WTC11 (cell line): Measurements from ENCODE around the gene MAPRE2. TPM values are rescaled to one million over a fixed set of nuclear protein-coding genes. Genes with fewer than 3 reads are reported as not detected.

Experiments used
- ATAC-seq: fragments of 200-7000 bp; cut with Tn5 transposase; 2 replicates; pipeline ENCODE4 v1.10.0; 2021; ENCODE audit warnings: mild to moderate bottlenecking, moderate library complexity
- CTCF ChIA-PET: fragments of 300-600 bp; sonication (Branson Sonifier 250); formaldehyde crosslinking; loops from one replicate; lab custom pipeline; 2021; ENCODE audit warnings: antibody characterized with exemption; lab: Charles Lee
- POLR2A ChIA-PET: fragments of 350-600 bp; sonication (Branson Sonifier 250); formaldehyde crosslinking; loops from one replicate; lab custom pipeline; 2021; ENCODE audit warnings: antibody characterized with exemption; lab: Charles Lee
- DNase-seq: peaks from one replicate; pipeline ENCODE4 v3.0.0; 2021; ENCODE audit warnings: low spot score
- H3K27ac Mint-ChIP-seq: 2 replicates; pipeline ENCODE4 v1.8.0; 2021; ENCODE audit warnings: mixed read lengths
- H3K27me3 Mint-ChIP-seq: 2 replicates; pipeline ENCODE4 v1.8.0; 2021; ENCODE audit warnings: low read depth, mild to moderate bottlenecking, moderate library complexity, mixed read lengths
- H3K36me3 Mint-ChIP-seq: 2 replicates; pipeline ENCODE4 v1.8.0; 2021; ENCODE audit warnings: mixed read lengths
- H3K4me1 Mint-ChIP-seq: 2 replicates; pipeline ENCODE4 v1.8.0; 2022; ENCODE audit warnings: mixed read lengths
- H3K4me3 Mint-ChIP-seq: 2 replicates; pipeline ENCODE4 v1.8.0; 2021; ENCODE audit warnings: mild to moderate bottlenecking, moderate library complexity, mixed read lengths
- H3K9me3 Mint-ChIP-seq: 2 replicates; pipeline ENCODE4 v1.8.0; 2021; ENCODE audit warnings: mixed read lengths
- AFF4 ChIP-seq: sonication (generic); formaldehyde crosslinking; IDR thresholded peaks from 2 replicates; pipeline ENCODE4 v1.8.1; 2023; ENCODE audit warnings: mild to moderate bottlenecking, missing genetic modification reagents, borderline replicate concordance
- AR ChIP-seq: fragments of 250-450 bp; sonication (Bioruptor Pico); IDR thresholded peaks from 2 replicates; pipeline ENCODE4 v1.9.0; 2021; ENCODE audit warnings: mild to moderate bottlenecking
- EMX1 ChIP-seq: fragments of 250-450 bp; sonication (Bioruptor Pico); IDR thresholded peaks from 2 replicates; pipeline ENCODE4 v1.8.0; 2021; ENCODE audit warnings: mild to moderate bottlenecking
- JAZF1 ChIP-seq: fragments of 250-450 bp; sonication (Bioruptor Pico); IDR thresholded peaks from 2 replicates; pipeline ENCODE4 v1.9.0; 2021; ENCODE audit warnings: moderate library complexity, mild to moderate bottlenecking, inconsistent platforms
- OVOL2 ChIP-seq: fragments of 250-450 bp; sonication (Bioruptor Pico); IDR thresholded peaks from 2 replicates; pipeline ENCODE4 v1.9.0; 2021; ENCODE audit warnings: mild to moderate bottlenecking, borderline replicate concordance
- PRRX2 ChIP-seq: fragments of 250-450 bp; sonication (Bioruptor Pico); IDR thresholded peaks from 2 replicates; pipeline ENCODE4 v1.8.0; 2021; ENCODE audit warnings: mild to moderate bottlenecking
- STAT6 ChIP-seq: sonication (generic); formaldehyde crosslinking; conservative IDR thresholded peaks from 2 replicates; pipeline ENCODE4 v1.8.1; 2023; ENCODE audit warnings: mild to moderate bottlenecking, low read depth, missing genetic modification reagents, moderate library complexity
- USF2 ChIP-seq: sonication (generic); formaldehyde crosslinking; IDR thresholded peaks from 2 replicates; pipeline ENCODE4 v1.8.1; 2023; ENCODE audit warnings: mild to moderate bottlenecking, missing genetic modification reagents, moderate library complexity
- ZMAT4 ChIP-seq: fragments of 250-450 bp; sonication (Bioruptor Pico); IDR thresholded peaks from 2 replicates; pipeline ENCODE4 v1.9.0; 2021; ENCODE audit warnings: mild to moderate bottlenecking
- ZNF512 ChIP-seq: sonication (generic); formaldehyde crosslinking; IDR thresholded peaks from 2 replicates; pipeline ENCODE4 v1.8.1; 2022; ENCODE audit warnings: missing genetic modification reagents, borderline replicate concordance
- total RNA-seq: library from RNA; stranded (reverse); gene quantifications from 3 replicates; pipeline ENCODE4 v1.2.3, GENCODE V29; 2021
- TF ChIP-seq, protein P1 (sequence below): sonication (generic); formaldehyde crosslinking; IDR thresholded peaks from 2 replicates; pipeline ENCODE4 v1.8.0; 2022; ENCODE audit warnings: missing genetic modification reagents
- TF ChIP-seq, protein P2 (sequence below): sonication (generic); formaldehyde crosslinking; IDR thresholded peaks from 2 replicates; pipeline ENCODE4 v1.8.0; 2023; ENCODE audit warnings: missing genetic modification reagents, mild to moderate bottlenecking, borderline replicate concordance

Gene MAPRE2
- total RNA-seq, 1 experiment from 2014 or later: 20.4 TPM

GRCh38 chr18:35062408-35062807 lies 21.2 kb downstream of the MAPRE2 start:
- CTCF ChIA-PET: no interaction called here
- DNase-seq: no peak
- H3K9me3 Mint-ChIP-seq: no peaks in the 10 kb centered on the region
- TF ChIP-seq, protein P1, sequence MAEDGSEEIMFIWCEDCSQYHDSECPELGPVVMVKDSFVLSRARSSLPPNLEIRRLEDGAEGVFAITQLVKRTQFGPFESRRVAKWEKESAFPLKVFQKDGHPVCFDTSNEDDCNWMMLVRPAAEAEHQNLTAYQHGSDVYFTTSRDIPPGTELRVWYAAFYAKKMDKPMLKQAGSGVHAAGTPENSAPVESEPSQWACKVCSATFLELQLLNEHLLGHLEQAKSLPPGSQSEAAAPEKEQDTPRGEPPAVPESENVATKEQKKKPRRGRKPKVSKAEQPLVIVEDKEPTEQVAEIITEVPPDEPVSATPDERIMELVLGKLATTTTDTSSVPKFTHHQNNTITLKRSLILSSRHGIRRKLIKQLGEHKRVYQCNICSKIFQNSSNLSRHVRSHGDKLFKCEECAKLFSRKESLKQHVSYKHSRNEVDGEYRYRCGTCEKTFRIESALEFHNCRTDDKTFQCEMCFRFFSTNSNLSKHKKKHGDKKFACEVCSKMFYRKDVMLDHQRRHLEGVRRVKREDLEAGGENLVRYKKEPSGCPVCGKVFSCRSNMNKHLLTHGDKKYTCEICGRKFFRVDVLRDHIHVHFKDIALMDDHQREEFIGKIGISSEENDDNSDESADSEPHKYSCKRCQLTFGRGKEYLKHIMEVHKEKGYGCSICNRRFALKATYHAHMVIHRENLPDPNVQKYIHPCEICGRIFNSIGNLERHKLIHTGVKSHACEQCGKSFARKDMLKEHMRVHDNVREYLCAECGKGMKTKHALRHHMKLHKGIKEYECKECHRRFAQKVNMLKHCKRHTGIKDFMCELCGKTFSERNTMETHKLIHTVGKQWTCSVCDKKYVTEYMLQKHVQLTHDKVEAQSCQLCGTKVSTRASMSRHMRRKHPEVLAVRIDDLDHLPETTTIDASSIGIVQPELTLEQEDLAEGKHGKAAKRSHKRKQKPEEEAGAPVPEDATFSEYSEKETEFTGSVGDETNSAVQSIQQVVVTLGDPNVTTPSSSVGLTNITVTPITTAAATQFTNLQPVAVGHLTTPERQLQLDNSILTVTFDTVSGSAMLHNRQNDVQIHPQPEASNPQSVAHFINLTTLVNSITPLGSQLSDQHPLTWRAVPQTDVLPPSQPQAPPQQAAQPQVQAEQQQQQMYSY (CRISPR knock-in tag): no peak
- TF ChIP-seq ZMAT4 (no peak), STAT6 (CRISPR knock-in tag) (no peak), USF2 (CRISPR knock-in tag) (no peak), ZNF512 (CRISPR knock-in tag) (no peak), PRRX2 (CRISPR knock-in tag) (no peak), JAZF1 (no peak), EMX1 (no peak), OVOL2 (no peak), AR (CRISPR knock-in tag) (no peak), AFF4 (CRISPR knock-in tag) (no peak)
- TF ChIP-seq, protein P2, sequence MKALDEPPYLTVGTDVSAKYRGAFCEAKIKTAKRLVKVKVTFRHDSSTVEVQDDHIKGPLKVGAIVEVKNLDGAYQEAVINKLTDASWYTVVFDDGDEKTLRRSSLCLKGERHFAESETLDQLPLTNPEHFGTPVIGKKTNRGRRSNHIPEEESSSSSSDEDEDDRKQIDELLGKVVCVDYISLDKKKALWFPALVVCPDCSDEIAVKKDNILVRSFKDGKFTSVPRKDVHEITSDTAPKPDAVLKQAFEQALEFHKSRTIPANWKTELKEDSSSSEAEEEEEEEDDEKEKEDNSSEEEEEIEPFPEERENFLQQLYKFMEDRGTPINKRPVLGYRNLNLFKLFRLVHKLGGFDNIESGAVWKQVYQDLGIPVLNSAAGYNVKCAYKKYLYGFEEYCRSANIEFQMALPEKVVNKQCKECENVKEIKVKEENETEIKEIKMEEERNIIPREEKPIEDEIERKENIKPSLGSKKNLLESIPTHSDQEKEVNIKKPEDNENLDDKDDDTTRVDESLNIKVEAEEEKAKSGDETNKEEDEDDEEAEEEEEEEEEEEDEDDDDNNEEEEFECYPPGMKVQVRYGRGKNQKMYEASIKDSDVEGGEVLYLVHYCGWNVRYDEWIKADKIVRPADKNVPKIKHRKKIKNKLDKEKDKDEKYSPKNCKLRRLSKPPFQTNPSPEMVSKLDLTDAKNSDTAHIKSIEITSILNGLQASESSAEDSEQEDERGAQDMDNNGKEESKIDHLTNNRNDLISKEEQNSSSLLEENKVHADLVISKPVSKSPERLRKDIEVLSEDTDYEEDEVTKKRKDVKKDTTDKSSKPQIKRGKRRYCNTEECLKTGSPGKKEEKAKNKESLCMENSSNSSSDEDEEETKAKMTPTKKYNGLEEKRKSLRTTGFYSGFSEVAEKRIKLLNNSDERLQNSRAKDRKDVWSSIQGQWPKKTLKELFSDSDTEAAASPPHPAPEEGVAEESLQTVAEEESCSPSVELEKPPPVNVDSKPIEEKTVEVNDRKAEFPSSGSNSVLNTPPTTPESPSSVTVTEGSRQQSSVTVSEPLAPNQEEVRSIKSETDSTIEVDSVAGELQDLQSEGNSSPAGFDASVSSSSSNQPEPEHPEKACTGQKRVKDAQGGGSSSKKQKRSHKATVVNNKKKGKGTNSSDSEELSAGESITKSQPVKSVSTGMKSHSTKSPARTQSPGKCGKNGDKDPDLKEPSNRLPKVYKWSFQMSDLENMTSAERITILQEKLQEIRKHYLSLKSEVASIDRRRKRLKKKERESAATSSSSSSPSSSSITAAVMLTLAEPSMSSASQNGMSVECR (CRISPR knock-in tag): no peak
- H3K36me3 Mint-ChIP-seq: no peaks in the 10 kb centered on the region
- H3K27me3 Mint-ChIP-seq: no peaks in the 10 kb centered on the region
- H3K4me1 Mint-ChIP-seq: peaks cover 30% of the 10 kb centered on the region
- POLR2A ChIA-PET: no interaction called here
- H3K27ac Mint-ChIP-seq: no peak overlapping the region
- H3K4me3 Mint-ChIP-seq: no peak overlapping the region
- ATAC-seq: no peak
